Fibroblast of skin of left quadriceps (primary cell): ENCODE results near the gene HMGCS2.

Experiments used
- DNase-seq, 2 experiments: peaks; one replicate each; pipeline ENCODE4 v3.0.0-alpha.2; 2013; ENCODE audit warnings: low read depth in 2 of 2

The HMGCS2 gene

DNA sequence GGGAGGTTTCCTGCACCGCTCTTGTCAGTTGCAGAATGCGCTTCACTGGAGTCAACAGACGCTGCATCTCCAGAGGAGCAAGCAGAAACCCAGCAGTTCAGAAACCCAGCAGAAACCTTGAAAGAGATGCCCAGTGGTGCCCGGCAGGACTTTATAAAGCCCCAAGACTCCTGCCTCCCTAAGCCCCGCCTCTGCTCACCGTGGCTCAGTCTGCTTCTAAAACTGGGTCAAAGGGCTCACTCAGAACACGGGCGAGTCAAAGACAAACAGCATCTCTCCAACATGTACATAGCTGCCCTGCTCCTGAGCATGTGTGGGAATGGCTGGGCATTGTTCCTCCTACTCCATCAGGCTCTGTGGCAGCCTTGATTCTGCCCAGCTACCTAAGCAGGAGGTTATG, at the start of gene HMGCS2:
HMGCS2 (minus strand) TSS at position 128 of the 400 bp plus-strand sequence; CDS start at position 67, 61 bp downstream.
- DNase-seq: no peak

DNA sequence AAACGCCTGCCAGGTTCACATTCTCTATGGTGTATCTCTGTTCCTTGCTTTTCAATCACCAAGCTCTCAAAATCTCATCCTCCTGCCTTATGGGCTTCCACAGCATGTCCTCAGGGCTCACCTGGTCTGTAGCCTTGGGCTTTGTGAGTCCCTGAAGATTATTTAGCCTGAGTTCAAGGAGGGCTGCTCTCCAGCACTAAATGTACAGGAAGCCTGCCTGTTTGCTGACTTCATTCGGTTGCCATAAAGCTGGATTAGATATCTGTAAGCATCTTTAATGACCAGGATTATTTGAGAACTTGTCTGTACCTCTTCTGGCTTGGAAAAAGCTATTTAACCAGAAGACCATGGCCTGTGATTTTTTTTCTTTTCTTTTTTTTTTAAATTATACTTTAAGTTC, 49.5 kb upstream of the HMGCS2 start:
- DNase-seq: no peak

DNA sequence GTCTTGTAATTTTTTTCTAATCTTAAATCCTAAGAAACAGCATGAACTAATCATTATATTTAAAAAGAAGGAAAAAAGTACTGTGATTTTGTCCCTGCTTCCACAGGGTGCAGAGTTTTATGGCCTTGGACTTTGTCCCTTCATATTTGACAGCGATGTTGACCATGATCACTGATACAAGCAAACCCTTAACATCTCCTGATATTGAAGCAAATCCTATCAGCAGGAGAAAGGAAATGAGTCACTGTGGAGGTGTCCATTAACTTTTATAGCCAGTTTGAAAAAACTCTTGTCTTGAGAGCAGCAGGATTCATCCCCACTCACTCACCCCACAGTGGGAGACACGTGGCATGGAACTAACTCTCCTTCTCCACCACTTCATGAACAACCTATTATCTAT, 47.7 kb upstream of the HMGCS2 start:
- peak in 1 of 2 experiments; percentile 4 for DNase-seq

DNA sequence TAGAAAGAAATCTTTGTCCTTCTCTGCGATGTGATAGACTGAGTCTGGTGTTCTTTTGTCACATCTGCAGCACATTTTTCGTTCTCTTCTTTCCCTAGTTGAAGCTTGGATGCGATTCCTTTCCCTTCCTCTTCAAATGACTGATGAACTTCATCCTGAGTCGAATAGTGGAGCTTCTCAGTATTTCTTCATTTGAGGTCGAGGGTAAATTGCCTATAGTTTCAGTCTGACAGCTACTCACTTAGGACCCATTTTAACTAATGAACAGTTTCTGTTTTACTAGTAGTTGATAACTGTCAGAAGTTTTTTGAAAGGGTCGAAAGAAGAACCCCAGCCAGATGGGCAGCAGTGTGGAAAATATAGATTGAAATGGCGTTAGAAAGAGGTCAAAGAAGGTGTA, 47.2 kb upstream of the HMGCS2 start:
- no peak for DNase-seq

DNA sequence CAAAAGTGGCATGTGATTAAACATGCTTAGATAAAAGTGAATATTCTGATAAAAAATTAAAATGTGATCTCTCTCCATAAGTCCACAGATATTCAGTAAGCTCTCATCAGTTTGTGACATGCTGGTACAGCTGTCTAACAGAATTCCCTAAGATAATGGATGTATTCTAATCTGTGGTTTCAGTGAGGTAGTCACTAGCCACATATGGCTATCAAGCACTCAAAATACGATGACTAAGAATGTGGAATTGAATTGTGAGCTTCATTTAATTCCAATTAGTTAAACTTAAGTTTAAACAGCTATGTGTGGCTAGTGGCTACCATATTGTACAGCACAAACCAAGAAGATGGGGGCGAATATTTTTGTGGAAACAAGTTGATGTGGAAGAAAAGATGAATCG, 46.7 kb upstream of the HMGCS2 start:
- peak; percentile 23 to 31 for DNase-seq

DNA sequence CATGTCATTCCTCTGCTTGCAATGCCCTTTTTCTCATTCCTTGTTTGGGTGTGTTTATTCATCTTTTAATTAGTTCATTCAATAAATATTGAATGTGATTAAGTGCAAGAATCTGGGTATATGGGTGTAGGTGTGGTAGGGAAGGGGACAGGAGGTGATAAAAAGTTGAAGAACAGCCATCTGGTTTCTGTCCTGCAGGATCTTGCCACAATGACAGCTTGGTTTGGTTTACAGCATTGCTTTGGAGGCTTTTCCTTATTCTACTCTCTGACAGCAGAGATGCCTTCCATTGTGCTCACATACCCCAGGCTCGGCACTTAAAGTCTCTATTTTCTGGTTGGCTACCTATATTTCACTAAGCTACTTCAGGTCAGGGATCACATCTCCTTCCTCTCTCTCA, 45.6 kb upstream of the HMGCS2 start:
- no peak for DNase-seq

DNA sequence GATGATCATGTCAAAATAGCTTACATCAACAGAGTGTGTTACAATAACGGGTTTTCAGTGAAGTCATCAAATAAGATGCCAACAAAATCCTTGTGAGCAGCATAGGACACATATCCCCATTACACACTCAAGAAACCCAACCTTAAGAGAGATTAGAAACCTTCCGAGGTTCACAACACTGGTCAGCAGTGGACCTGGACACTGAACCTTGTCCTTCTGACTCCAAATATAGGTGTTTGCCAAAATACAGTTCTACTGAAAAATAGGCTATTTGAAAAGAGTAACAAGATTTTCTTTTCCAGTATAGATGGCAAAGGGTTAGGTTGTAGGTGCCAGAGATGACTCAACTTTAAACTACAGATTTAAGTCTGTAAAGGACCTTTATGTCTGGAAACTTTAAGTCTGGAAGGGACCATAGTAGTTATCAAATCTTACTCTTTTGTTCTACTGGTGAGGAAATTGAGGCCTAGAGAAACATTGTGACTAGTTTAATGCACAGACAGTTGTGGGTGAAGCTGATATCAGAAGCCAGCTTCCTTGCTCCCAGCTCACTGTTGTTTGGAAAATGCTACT, 43.4 kb upstream of the HMGCS2 start:
- no peak for DNase-seq

DNA sequence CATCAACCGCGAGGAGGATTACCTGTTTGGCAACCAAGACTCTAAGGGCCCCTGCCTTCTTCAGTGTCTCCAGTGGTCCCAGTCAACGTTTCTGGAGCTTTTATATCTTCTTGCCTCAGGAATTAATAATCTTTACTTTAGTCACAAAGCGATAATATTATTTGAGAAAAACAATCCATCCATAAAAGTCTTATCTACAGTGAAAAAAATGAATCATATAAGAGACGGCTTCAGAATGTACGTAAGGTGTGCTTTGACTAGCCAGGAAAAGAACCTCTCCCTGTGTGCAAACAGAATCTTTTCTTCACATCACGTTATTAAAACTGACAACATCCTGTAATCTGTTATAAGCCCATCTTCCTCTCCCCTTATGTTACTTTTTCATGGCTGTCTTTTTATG, 42.7 kb upstream of the HMGCS2 start, which contains the start of gene REG4:
REG4 (minus strand) TSS at position 74 of the 400 bp plus-strand sequence. CDS start 2,691 bp downstream, outside the sequence.
- no peak for DNase-seq

DNA sequence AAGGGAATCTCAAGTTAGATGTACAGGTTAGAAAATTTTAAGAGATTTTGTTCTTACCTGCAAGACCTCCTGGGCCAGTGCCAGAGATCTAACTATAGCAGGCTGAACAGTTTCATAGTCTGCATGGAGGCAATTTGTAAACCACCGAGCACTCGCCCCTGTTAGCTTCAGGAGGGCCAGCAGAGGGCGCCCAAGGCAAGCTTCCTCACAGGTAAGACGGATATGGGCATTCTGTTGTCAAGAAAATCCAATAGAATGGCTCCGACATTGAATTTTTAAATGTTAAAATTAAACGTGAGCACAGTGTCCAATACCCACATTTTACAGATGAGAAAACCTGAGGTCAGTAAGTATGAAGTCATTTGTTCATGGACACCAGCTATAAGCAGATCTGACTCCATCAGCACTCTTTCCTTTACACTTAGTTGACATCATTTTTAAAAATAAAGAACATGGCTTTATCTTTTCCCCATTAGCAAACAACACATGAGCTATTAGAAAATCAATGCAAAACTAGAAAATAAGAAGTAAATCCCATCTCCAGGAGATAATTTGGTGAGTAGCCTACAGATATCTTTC, 40.4 kb upstream of the HMGCS2 start:
- DNase-seq: peak in 1 of 2 experiments; percentile 23

DNA sequence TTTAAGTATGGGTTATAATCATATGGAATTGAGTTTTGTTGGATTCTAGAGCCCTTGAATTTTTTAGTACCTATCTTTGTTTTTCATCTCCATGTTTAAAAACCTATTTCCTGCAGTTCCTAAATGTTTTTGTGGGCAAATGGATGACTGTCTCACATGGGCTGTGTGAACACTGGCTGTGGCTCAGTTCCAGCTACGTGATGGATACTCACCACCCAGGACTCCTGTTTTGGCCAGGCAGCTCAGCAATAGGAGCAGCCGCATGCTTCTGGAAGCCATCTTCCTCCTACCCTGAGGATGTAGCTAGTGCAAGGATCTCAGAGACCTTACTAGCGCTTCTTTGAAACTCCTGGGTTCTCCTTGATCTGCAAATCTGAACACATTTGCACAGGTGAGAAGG, 39.8 kb upstream of the HMGCS2 start:
- DNase-seq: no peak

DNA sequence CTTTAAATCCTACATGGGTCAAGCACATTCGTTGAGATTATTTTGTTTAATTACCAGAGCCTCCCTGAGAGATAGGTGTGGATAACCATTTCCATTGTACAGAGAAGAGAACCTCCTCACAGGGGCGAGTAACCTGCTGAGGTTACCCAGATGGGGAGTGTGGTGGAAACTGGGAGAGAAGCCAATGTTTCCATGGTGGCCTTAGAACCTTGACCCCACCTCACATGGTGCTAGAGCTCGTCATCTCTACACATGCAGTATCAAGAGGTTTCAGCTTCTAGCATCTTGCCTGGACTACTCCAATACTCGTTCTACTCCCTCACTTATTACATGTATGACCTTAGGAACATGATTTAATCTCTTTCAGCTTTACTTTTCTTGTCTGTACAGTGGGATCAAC, 37.8 kb upstream of the HMGCS2 start:
- DNase-seq: no peak

DNA sequence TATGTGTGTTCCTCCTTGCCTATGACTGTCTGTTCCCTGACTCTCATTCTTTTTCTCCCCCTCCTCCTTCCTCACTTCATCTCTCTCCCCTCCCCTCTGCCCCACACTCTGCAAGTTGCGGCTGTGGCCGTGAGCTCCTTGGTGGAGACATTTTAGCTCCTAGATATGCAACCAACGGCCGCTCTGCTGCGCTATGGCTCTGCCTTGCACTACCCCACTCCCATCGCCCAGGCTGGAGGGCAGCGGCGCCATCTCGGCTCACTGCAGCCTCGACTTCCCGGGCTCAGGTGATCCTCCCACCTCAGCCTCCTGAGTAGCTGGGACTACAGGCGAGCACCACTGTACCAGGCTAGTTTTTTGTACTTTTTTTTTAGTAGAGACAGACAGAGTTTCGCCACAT, 37.0 kb upstream of the HMGCS2 start:
- DNase-seq: no peak

DNA sequence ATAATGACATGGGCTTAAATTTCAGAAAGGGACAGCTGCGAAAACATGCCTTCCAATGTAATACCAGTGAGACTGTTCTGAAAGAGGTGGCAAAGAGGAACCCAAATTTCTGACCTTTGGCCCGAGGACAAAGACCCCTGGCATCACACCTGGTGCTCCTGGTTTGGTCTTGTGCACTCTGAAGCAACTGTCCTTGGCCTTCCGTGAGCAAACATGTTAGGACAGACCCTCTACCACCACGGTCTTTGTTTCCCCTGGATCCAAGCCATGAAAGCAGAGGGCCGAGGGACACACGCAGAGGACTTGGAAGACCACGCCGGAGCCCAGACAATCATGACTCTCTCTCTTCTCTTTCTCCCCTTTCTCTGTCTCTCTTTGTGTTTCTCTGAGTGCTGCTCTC, 36.5 kb upstream of the HMGCS2 start:
- no peak for DNase-seq

DNA sequence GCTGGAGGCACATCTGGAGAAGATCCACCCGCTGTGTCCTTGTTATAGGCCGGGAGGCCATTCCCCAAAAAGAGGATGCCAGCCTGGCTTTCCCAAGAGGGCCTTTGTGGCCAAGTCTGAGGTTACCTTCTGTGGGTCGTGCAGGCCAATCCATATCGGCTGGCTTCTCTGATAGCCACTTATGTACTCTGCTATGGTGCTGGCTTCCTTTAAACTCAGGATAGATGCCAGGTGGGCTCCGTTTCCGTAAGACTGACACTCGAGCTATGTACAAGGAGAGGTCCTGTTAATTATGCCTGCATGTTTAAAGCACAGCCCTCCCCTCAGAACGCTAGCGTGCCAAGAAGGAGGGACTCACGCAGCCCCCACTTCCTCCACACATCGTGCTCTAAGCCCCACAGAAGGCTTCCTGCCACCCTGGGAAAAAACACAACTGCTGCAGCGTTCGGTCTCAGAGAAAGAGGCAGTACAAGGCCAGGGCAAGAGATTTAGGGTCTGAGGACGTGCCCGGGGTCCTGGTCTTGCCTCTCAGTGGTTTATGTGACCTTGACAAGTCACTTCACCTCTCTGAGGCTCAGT, 31.0 kb upstream of the HMGCS2 start:
- no peak for DNase-seq

DNA sequence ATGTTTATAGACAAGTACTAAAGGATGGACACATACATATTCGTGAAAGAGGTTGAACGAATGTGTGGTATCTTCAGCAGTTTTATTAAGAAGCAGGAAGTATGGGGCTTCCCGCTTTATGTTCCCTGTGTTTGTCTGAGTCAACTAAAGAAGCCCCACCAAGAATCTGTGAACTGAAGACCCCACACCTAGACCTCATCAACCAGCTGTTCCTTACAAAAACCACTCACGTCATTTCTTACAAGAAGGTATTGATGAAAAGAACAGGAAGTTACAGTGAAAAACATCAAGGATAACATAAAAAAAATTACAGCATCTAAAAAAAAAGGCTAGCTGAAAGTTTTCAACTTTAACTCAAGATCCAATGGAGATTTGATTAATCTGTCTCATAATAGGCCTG, 30.3 kb upstream of the HMGCS2 start:
- DNase-seq: no peak

DNA sequence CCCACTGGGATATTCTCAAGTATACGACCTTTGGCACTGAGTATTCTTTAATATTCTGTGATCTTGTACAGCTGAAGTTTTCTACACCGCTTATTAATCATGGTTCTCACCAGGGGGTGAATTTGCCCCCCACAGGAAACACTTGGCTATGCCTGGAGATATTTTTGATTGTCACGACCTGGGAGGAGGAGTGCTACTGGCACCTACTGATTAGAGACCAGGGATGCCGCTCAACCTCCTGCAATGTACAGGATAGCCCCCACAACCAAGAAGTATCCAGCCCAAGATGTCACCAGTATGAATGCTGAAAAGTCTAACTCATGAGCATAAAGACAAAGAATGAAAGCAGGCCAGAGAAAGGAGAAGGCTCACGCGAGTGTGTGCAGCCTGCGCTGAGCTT, 28.9 kb upstream of the HMGCS2 start:
- no peak for DNase-seq

DNA sequence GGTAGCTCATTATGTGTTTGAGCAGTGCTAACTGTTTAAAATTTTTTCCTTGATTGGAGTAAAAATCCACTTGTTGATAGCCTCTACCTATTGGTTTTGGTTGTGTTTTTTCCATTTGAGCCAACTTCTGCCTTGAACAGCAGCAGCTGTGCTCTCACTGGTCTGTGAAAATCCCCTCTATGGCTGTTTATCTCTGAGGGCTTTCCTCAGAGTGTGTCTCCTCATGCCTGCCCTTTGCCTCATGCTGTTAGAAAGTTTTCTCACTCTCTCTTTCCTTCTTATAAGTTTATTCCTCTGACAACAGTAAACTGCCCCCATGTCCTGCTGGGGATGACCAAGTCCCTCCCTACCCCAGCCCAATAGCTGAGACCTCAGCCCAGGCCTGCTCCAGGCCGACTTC, 28.5 kb upstream of the HMGCS2 start:
- DNase-seq: no peak

DNA sequence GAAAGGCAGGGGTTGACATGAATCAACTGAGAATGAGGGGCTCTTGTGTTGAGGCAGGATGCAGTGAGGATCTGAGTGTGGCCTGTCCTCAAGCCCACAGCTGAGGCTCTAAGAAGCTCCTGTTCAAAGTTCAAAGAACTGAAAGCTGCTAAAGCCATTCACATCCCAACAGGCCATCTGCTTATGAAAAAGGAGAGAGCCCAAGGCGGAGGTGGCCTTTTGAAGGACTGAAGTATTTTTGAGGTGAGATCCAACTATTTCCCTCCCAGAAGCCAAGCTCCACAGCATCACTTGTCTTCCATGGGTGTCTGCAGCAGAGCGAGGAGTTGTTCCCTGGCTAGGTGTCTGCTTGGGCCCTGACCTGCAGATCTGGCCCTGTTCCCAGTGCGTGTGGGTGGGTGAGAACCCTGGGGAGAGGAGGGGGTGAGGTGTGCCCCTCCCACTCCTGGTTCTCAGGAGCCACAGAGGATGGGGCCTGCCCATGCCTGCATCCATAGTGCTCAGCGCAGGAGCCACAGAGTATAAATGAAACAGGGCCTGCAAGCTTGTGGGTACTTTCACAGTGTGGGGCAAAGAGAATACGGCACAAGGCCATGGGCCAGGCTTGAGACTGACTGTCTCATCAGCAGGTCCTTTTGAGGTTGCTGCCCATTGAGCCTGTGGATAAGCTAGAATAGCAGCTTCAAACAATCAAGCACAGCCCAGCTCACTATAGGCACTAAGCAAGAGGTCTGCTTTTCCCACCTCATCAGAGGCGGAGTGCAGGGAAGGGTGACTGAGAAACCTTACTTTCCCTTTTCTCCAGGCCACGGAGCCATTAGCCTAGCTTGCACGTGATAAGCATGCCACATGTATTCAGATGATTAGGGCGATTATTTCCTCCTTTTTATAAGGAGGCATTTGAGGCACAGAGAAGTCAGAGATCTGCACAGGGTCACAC, 26.8 kb upstream of the HMGCS2 start:
- DNase-seq: no peak

DNA sequence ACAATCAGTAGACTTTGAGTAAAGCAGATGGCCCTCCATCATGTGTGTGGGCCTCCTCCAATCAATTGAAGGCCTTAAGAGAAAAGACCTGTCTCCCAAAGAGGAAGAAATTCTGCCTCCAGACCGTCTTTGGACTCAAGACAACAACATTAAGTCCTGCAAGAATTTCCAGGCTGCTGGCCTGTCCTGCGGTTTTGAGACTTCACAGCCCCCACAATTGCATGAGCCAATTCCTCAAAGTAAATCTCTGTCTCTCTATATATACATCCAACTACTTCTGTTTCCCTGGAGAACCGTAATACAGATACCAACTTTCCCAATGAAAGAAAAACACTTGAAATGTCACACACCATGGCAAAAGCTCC, 26.2 kb upstream of the HMGCS2 start:
- DNase-seq: no peak

DNA sequence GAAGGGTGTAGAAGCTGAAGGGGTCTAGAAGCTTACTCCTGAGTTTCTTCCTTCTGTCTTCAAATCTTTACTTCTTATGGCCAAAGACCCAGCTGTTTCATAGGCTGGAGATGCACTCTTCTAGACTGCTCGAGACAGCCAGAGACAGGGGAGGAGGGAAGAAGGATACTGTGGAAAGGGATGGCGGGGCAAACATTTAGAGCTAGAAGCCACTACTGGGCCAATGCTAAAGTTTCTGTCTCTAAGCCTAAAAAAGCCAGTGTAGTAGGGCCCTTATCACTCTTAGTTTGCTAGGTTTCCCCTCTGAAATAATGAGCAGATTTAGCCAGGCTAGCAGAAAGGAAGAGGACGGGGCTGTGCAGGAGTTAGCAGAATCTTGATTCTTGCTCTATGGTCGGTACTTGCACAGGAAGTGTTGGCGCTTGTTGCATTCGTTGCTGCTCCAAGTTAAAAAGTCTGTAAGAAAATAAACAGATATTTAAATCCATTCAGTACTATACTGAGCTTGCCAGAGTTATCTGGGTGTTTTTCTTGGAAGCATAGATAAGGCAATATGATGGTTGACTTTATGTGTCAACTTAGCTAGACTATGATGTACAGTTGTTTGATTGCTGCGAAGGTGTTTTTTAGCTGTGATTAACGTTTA, 25.6 kb upstream of the HMGCS2 start:
- DNase-seq: no peak

DNA sequence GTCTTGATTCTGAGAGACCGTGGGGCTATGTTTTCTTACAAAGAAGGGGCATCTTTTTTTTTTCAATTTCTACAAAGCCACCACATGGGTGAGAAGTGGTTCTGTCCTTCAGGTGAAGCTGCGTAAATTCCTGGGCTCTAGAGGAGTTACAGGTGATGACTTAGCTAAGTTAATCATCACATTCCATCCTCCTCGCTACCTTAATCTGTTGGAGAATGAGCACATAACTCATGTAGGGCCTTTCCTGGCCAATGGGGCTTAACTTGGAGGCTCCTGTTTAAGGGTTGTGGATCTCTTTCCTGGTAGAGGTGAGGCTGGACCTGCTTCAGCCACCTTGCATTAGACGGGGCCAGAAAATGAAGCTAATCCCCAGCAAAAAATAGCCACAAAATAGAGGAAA, 22.7 kb upstream of the HMGCS2 start:
- DNase-seq: no peak
